Endothelial cell (in vitro differentiated cells): ENCODE data around the gene PTGR1. TPM values are rescaled to one million over a fixed set of nuclear protein-coding genes. Genes with fewer than 3 reads are reported as not detected.

ENCODE experiments used
- DNase-seq: peaks from one replicate; pipeline ENCODE4 v3.0.0; 2021; ENCODE audit warnings: low spot score
- H3K27ac Mint-ChIP-seq: one replicate; pipeline ENCODE4 v1.8.0; 2021; ENCODE audit warnings: mixed read lengths, inconsistent platforms; ENCODE audit not compliant: unreplicated experiment
- H3K27me3 Mint-ChIP-seq: one replicate; pipeline ENCODE4 v1.8.0; 2021; ENCODE audit warnings: mild to moderate bottlenecking, moderate library complexity, mixed read lengths, inconsistent platforms; ENCODE audit not compliant: unreplicated experiment
- H3K36me3 Mint-ChIP-seq: one replicate; pipeline ENCODE4 v1.8.0; 2021; ENCODE audit warnings: mild to moderate bottlenecking, low read depth, mixed read lengths, inconsistent platforms; ENCODE audit not compliant: unreplicated experiment
- H3K4me1 Mint-ChIP-seq: one replicate; pipeline ENCODE4 v1.8.0; 2021; ENCODE audit warnings: mild to moderate bottlenecking, mixed read lengths, inconsistent platforms; ENCODE audit not compliant: unreplicated experiment
- H3K4me3 Mint-ChIP-seq: one replicate; pipeline ENCODE4 v1.8.0; 2021; ENCODE audit warnings: mild to moderate bottlenecking, mixed read lengths, inconsistent platforms; ENCODE audit not compliant: unreplicated experiment
- H3K9me3 Mint-ChIP-seq: one replicate; pipeline ENCODE4 v1.8.0; 2021; ENCODE audit warnings: mixed read lengths, inconsistent platforms; ENCODE audit not compliant: unreplicated experiment
- total RNA-seq: library from RNA; stranded (reverse); fragmentation: NEBNext Ultra II Directional; extraction: Animal tissue kit (Norgen Biotek cat#: 25700); gene quantifications from one replicate; pipeline ENCODE4 v1.2.1, GENCODE V29; 2021; ENCODE audit not compliant: unreplicated experiment
- TF ChIP-seq, protein P1 (sequence below): fragments of 200-600 bp; sonication (generic); IDR thresholded peaks from one replicate; pipeline ENCODE4 v1.5.0; 2021; ENCODE audit warnings: antibody characterized with exemption; ENCODE audit not compliant: unreplicated experiment

The PTGR1 gene
- total RNA-seq, 1 donor from 2014 or later, result 45.7 TPM

DNA sequence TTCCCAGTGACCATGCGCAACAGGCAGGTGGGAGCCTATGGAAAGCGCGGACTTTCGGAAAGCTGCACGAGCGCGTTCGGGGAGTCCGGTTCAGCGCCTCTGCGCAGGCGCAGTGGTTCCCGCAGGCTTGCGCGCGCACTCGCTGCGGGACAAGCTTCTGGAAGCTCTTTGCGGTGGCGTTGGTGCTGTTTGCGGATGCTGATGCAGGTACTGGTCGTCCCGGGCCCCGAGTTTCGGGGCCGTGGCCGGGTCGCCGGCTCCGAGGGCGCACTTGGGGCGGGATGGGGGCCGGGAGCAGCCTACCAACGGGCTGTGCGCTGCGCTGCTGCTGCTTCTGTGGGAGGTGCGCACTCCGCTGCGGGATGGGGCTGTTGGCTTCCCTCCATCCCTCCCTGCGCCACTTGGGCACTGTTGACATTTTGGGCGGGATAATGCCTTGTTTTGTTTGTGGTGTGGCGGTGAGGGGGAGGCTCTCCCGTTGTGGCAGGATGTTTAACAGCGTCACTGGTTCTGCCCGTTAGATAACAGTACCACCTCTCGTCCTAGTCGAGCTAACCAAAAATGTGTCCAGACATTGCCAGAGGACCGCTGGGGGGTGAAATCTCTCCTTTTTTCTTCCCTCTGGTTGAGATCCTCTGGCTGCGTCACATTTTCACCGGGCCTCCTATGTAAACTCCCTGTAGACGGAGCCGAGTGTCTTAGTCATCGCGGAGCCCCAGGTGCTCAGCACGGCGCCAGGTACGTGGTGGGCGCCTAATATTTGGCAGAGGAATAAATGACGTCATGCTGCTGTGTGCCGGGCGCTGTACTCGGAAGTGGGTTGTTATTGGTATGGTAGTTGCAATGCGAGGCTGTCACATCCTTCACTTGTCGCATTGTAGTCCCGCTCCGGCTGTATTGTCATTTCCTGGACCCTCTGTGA lies 74.1 kb downstream of the PTGR1 start, which contains the start of gene ZNF483:
Gene ZNF483, plus strand, starts transcription at position 124 of the 922 bp plus-strand sequence. CDS start 2,217 bp downstream, outside the sequence.
- TF ChIP-seq, protein P1, sequence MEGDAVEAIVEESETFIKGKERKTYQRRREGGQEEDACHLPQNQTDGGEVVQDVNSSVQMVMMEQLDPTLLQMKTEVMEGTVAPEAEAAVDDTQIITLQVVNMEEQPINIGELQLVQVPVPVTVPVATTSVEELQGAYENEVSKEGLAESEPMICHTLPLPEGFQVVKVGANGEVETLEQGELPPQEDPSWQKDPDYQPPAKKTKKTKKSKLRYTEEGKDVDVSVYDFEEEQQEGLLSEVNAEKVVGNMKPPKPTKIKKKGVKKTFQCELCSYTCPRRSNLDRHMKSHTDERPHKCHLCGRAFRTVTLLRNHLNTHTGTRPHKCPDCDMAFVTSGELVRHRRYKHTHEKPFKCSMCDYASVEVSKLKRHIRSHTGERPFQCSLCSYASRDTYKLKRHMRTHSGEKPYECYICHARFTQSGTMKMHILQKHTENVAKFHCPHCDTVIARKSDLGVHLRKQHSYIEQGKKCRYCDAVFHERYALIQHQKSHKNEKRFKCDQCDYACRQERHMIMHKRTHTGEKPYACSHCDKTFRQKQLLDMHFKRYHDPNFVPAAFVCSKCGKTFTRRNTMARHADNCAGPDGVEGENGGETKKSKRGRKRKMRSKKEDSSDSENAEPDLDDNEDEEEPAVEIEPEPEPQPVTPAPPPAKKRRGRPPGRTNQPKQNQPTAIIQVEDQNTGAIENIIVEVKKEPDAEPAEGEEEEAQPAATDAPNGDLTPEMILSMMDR, result no peak
- Mint-ChIP-seq H3K36me3 (peaks cover 19% of the 10 kb centered on the region), H3K27me3 (peaks cover 13% of the 10 kb centered on the region), H3K4me3 (peak within 1 kb of the TSS; percentile 96), H3K27ac (peak within 1 kb of the TSS; percentile 73), H3K9me3 (no peaks in the 10 kb centered on the region), H3K4me1 (peaks cover 48% of the 10 kb centered on the region)
- DNase-seq, result peak; percentile 90

DNA sequence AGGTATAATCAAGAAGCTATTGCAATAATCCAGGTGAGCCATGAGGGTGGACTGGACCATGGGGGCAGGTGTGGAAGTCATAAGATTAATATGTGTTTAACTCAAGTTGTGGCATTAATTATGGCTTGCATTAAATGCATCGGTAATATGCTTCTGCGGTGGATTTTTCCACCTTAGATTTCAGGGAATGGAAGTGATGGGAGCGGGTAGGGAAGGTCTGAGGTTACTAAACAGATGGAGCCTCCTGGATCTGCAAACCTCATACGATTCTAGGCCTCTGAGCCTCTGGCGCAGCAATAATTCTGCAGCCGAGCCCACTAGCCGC lies 74.8 kb downstream of the PTGR1 start:
- H3K27ac Mint-ChIP-seq, result no peak overlapping the region
- TF ChIP-seq, protein P1, result no peak
- H3K4me3 Mint-ChIP-seq, result peak overlapping the region; percentile 96
- peaks cover 13% of the 10 kb centered on the region for H3K27me3 Mint-ChIP-seq
- peaks cover 19% of the 10 kb centered on the region for H3K36me3 Mint-ChIP-seq
- H3K4me1 Mint-ChIP-seq, result peaks cover 44% of the 10 kb centered on the region
- no peaks in the 10 kb centered on the region for H3K9me3 Mint-ChIP-seq
- DNase-seq, result no peak

DNA sequence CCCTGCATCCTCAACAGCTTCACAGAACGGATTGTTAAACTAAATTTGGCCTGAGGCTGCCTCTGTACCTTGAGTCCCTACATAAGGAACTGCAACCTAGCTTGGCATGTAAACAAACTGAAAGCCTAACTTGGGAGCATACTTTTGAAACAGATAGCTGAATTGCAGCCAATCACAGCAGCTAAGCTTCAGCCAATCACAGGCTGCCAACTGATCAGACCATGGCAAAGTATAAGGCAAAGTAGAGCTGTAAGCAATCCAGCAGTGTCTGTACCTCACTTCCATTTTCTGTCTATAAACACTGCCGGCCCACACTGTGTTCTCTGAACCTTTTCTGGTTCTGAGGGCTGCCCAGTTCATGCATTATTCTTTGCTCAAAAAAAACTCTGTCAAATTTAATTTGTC lies 83.4 kb downstream of the PTGR1 start:
- H3K27ac Mint-ChIP-seq, result no peak overlapping the region
- H3K4me3 Mint-ChIP-seq, result no peak overlapping the region
- H3K9me3 Mint-ChIP-seq, result peaks cover 10% of the 10 kb centered on the region

DNA sequence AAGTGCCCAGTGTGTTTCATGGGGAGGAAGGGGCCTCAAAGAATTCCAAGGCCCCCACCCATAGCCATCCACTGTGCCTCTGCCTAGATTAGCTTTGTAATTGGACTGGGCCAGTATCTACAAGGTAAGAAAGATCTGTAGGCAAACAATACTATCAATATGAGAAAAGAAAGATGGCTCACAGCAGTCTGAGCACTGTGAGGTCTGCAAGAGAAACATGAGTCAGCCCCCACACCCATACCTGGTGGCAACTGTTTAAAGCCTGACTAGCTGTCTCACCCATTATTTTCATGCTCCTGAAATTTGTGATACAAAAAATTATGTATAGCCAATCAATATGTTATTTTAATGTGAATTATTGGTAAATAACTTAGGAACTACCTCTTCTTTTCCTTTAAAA lies 84.5 kb downstream of the PTGR1 start:
- H3K27ac Mint-ChIP-seq, result no peak overlapping the region
- DNase-seq, result no peak
- TF ChIP-seq, protein P1, result no peak
- H3K4me3 Mint-ChIP-seq, result no peak overlapping the region
- peaks cover 7% of the 10 kb centered on the region for H3K36me3 Mint-ChIP-seq
- peaks cover 15% of the 10 kb centered on the region for H3K9me3 Mint-ChIP-seq
- H3K27me3 Mint-ChIP-seq, result peaks cover 4% of the 10 kb centered on the region
- peaks cover 11% of the 10 kb centered on the region for H3K4me1 Mint-ChIP-seq

More for the DNA sequence above, 83.4 kb downstream of the PTGR1 start:
- Mint-ChIP-seq H3K4me1 (peaks cover 15% of the 10 kb centered on the region), H3K36me3 (peaks cover 4% of the 10 kb centered on the region), H3K27me3 (peaks cover 3% of the 10 kb centered on the region)
- TF ChIP-seq, protein P1, result no peak
- DNase-seq, result no peak

Other genes starting within 250 kb of the PTGR1 start
- gene ECPAS, start 115.3 kb downstream of the PTGR1 start, total RNA-seq, result 111 TPM
- 24.0 TPM for gene ZNF483, start 74.5 kb downstream of the PTGR1 start, total RNA-seq
- gene DNAJC25, start 31.7 kb upstream of the PTGR1 start, total RNA-seq, result 3.9 TPM
- 60.4 TPM for gene GNG10, start 62.0 kb upstream of the PTGR1 start, total RNA-seq
- gene SHOC1, start 195.3 kb upstream of the PTGR1 start, total RNA-seq, result not detected